NCI-H2196 treated with DMSO at 0.1 percent for 48 hours (cell line): Measurements from ENCODE around the gene CORO1C.
"Not testable (repeated sequence)": the region's sequence is repeated elsewhere in the genome, so short reads cannot be mapped to it uniquely, and the experiment has no call there.

Experiments
- DNase-seq: peaks from one replicate; lab custom pipeline; 2025; ENCODE audit not compliant: unreplicated experiment; lab: John Stamatoyannopoulos, UW

Gene CORO1C

DNA sequence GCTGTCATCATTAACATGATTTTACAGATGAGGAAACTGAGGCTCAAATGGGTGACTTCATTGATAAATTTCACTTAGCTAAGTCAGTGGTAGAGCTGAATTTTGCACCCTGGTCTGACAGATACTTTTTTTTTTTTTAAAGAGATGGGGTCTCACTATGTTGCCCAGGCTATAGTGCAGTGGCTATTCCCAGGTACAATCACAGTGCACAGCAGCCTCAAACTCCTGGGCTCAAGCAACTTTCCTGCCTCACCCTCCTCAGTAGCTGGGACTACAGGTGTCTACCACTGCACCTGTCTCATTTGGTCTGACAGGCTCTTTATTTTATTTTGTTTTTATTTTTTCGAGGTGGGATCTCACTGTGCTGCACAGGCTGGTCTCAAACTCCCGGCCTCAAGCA lies 24.2 kb upstream of the CORO1C start:
- no peak for DNase-seq

DNA sequence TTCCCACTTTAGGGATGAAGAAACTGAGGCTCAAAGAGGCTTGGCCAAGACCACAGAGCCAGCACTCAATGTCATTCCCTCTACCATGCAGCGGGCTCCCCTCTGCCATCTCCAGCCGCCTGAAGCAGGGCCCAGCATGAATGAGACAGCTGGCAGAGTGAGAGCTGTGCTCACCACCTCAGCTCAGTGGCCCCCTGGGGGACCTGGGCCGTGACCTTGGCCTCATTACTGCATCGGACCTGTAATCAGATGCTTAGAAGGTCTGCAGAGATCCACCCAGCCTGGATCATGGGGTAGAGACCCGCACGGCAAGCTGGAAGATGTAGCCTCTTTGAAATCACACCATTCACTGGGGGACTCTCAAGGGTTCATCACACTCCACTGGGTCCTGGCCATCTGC lies 22.7 kb upstream of the CORO1C start:
- DNase-seq = no peak

DNA sequence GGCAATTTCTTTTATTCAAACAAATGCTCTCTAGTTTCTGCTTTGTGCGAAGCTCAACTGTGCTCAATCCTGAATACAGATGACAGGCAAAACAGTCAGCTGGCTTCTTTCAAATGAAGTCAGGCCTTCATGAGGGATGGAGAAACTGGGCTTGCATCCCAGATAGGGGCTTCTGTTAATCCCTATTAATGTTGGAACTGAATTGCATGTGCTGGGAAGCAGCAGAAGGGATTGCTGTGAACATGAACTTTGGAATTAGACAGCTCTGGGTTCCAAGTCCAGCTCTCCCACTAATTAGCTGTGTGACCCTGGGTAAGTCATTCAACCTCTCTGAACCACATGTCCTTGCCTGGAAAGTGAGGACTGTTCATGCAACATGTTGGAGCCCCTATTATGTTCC lies 21.1 kb upstream of the CORO1C start:
- DNase-seq = no peak

DNA sequence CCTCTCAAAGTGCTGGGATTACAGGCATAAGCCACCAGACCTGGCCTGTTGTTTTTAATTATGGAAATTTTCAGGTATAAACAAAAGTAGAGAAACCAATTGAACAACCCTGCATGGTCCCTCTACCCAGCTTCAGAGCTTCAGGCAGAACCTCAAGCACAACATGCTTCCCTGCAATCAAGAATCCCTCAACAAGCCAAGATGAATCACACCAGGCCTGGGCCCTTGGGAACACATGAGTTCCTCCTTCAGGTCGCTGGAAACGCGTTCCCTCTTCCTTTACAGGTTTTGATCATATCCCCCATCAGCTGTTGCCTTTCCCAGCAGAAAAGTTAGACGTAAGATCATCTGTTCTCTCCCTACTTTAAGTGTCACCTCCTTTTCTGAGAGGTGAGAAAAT lies 20.5 kb upstream of the CORO1C start:
- no peak for DNase-seq

DNA sequence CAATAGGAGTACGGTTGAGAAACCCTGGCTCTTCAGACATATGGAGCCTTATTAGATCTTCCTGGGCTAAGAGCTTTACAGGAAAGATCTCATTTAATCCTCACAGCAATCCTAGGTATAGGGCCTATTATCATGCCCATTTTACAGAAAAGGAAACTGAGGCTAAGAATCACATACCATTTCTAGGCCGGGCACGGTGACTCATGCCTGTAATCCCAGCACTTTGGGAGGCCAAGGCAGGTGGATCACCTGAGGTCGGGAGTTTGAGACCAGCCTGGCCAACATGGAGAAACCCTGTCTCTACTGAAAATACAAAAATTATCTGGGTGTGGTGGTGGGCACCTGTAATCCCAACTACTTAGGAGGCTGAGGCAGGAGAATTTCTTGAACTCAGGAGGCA lies 19.7 kb upstream of the CORO1C start:
- not testable (repeated sequence) for DNase-seq

- no peak for DNase-seq
These were observed 19.2 kb upstream of the CORO1C start for GRCh38 chr12:108750526-108750925.

DNA sequence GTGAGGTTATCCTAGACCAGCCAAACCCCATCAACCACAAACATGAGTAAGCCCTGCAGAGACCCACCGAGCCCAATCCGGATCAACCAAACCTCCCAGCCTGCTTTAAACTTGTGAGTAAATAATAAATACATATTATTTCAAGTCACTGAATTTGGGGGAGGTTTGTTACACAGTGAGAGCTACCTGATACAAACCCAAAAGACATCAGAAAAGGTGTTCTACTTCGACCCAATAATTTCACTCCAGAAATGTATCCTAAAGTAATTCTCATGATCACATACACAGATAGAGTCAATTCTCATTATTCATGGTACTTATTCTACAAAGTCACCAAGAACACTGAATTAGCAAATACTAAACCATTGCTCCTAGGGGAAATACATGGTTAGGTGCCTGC lies 16.2 kb upstream of the CORO1C start:
- DNase-seq = no peak

- no peak for DNase-seq
These were observed 14.3 kb upstream of the CORO1C start for GRCh38 chr12:108745641-108746040.

GRCh38 chr12:108744021-108744897 lies 12.9 kb upstream of the CORO1C start:
- no peak for DNase-seq

DNA sequence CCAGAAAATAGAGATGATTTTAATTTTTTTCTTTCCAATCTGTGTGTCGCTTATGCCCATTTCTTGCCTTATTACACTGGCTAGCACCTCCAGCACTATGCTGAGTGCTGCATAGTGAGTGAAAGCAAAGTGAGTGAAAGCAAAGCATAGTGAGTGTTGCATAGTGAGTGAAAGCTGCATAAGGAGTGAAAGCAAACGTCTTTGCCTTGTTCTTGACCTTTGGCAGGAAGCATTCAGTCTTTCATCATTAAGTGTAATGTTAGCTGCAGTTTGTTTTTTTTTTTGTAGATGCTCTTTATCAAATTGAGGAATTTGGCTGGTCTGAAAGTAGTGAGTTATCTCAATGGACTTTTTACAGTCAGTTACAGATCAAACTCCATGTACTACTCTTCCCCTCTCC lies 6.9 kb upstream of the CORO1C start:
- no peak for DNase-seq

DNA sequence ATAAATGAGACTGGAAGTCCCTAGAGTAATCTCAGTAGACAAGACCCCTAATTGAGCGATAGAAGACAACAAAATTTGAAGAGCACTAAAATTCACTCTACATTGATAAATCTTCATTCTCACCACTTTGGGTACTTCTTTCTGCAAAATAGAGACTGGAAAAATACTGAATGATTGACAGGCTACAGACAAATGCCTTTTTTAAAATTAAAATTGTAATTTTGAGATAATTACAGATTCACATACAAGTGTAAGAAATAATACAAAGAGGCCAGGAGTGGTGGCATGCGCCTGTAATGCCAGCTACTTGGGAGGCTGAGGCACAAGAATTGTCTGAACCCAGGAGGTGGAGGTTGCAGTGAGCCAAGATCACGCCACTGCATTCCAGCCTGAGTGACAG lies 4.5 kb upstream of the CORO1C start:
- no peak for DNase-seq

DNA sequence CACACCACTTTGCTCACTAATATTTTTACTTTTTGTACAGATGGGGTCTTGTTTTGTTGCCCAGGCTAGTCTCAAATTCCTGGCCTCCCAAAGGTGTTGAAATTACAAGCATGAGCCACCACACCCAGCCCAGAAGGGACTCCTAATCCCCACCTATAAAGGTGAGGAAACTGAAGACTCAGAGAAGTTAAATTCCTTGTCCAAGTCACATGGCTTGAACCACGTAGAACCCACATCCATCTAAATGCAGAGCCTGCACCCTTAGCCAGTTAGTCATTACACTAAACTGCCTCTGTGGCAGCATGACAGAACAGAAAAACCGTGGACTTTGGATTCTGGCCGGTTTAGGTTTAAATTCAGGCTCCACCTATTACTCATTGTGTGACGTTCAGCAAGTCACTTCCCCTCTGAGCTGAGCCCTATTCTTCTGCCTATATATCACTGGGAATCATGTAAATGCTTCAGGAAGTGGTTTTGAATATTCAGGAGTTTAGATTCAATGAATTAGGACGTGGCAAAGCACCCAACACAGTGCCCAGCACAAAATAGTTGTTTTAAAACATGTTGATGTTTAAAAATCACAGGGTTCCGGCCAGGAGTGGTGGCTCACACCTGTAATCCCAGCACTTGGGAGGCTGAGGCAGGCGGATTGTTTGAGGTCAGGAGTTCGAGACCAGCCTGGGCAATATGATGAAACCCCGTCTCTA lies 3.0 kb upstream of the CORO1C start:
- DNase-seq = no peak

- DNase-seq = not testable (repeated sequence)
These were observed 1.9 kb upstream of the CORO1C start for GRCh38 chr12:108733230-108733531.

DNA sequence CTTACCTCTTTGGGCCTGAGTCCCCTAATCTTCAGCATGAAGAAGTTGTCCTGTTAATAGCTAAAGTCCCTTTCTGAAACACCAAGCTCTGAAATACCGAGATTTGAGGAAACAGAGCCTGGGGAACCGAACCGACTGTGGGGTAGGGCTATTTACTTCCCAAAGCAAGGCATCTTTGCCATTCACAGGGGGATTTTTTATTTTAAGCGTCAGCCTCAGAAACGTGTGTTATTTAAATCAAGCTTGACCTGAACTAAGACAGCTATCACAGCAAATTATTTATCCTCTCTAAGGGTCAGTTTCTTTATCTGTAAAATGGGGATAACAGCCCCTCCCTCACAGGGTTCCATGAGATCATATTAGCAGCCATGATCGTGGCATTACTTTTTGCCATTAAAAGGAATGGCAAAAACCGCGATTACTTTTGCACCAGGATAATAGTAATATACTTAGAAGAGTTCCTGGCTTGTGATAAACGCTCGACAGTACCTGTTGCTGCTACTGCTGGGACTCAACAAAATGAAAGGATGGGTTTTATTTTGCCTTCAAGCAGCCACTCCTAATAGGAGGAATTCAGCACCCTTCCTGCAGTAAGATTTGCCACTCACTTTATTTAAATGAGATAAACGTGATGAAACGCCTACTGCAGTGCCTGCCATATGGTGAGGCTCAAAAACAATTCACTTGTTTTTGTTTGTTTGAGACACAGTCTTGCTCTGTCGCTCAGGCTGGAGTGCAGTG lies 1.3 kb upstream of the CORO1C start:
- no peak for DNase-seq

GRCh38 chr12:108731866-108732461 lies 646 bp upstream of the CORO1C start:
- DNase-seq = peak; percentile 94

- no peak for DNase-seq
These were observed 783 bp downstream of the CORO1C start for GRCh38 chr12:108730365-108731104.

GRCh38 chr12:108729612-108730364 lies 1.5 kb downstream of the CORO1C start:
- DNase-seq = no peak

DNA sequence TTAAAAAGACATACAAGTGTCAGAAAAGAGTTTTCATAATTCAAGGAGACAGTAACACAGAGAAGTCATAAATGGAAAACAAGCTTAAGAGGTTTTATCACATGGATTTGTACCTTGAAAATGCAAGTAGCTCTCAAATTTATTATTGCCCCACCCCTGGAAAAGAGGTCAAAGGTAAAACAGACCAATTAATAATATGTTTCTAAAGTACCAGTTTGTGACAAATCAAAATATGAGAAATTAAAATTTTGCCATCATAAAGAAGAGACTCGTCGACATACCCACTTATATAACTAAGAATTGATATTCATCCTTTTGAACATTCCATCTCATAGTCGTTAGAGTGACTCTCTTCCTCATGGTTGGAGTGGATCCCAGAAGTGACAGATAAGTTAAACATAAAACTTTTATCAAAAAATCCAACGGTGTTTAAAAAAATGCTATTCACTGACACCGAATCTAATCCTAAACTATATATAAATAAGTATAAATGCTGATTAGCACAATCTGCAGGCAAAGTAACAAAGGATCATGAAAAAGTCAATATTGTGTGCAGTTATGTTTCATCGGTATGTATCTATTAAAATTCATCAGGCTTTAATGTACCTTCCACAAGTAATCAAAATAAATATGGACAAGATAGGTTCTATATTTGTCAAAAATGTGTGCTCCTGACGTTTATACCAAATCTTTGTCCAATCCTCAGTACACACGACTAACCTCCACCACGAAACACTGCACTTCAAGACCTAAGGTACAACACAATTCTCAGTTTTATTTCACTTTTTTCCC lies 2.3 kb downstream of the CORO1C start:
- DNase-seq = no peak
